Measurements from ENCODE around the gene ALKAL2. TPM values are rescaled to one million over a fixed set of nuclear protein-coding genes. Genes with fewer than 3 reads are reported as not detected.

ALKAL2 gene
- total and polyA plus RNA-seq, 9 of the 15 experiments (the other 6 are each of a cell fraction or from before 2014, with no cell fraction given) = not detected

- 0 out of 2 replicates have a peak, but pooled peaks have one; percentile 25 for TF ChIP-seq POLR2G (IDR thresholded peaks at IDR 0.05; ENCODE audit: low read depth, low read length)
- no peak for TF ChIP-seq ZFPM2 (CRISPR knock-in tag; IDR thresholded peaks at IDR 0.05)
- no TSS peak for BruUV-seq (replicated peaks)
- Histone ChIP-seq H3K4me3 (no peak overlapping the region), H2AFZ (ENCODE audit: low read depth, low read length) (no peak overlapping the region), H3K9me1 (ENCODE audit: control insufficient read depth, insufficient read depth, low read length) (no peaks in the 10 kb centered on the region), H3K9me3 (replicated peaks; ENCODE audit: control insufficient read depth, insufficient read depth, low read depth, low read length) (no peaks in the 10 kb centered on the region; the same call in 1 of the 2 replicates), H3K9ac (ENCODE audit: insufficient read depth in 1 of 2, low read depth in 2 of 2, low read length in 2 of 2) (no peak overlapping the region), H3K4me1 (replicated peaks in 1 of 2; ENCODE audit: control insufficient read depth in 2 of 2, insufficient read depth in 2 of 2, low read length in 2 of 2) (no peaks in the 10 kb centered on the region), H3K36me3 (ENCODE audit: control insufficient read depth, insufficient read depth, low read length) (peaks cover 60% of the 10 kb centered on the region), H3K27ac (ENCODE audit: extremely low read depth, low read depth, low read length) (no peak overlapping the region), H3K4me2 (ENCODE audit: insufficient read depth, low read length) (no peak overlapping the region), H4K20me1 (replicated peaks; ENCODE audit: control insufficient read depth, insufficient read depth, low read length) (no peaks in the 10 kb centered on the region; the same call in 1 of the 2 replicates), H3K79me2 (ENCODE audit: control insufficient read depth, insufficient read depth, low read length) (peaks cover 1% of the 10 kb centered on the region; the same call in 1 of the 3 replicates), H3K27me3 (ENCODE audit: control insufficient read depth in 2 of 2, insufficient read depth in 2 of 2, low read length in 2 of 2) (no peaks in the 10 kb centered on the region)
- ChIA-PET CTCF (ENCODE audit: low intra/inter-chr PET ratio) (no interaction called here), POLR2A (interaction anchor here (0.8 to 1.8 kb wide), 2 partner anchors 9 to 12 kb away, joined by 3 to 8 read pairs; no protein-coding TSS in a partner anchor)
- in situ Hi-C loops (cut with MboI) = no loop called here
- DNase-seq (ENCODE audit: extremely low read depth in 1 of 4, low spot score in 3 of 4) (no peak), ATAC-seq (no peak; the same call in 2 of the 3 replicates), FAIRE-seq (no peak)
- WGBS (ENCODE audit: insufficient coverage, low coverage, missing lambda C conversion rate) = 92% methylated on average over 9 of the region's 9 CpGs
- intact Hi-C loops (cut with micrococcal nuclease) = no loop called here
Observed at GRCh38 chr2:281381-281780, 6.5 kb downstream of the ALKAL2 start.

- Histone ChIP-seq H4K20me1 (replicated peaks; ENCODE audit: control insufficient read depth, insufficient read depth, low read length) (no peaks in the 10 kb centered on the region; the same call in 1 of the 2 replicates), H3K36me3 (ENCODE audit: control insufficient read depth, insufficient read depth, low read length) (peaks cover 67% of the 10 kb centered on the region), H3K4me3 (no peak overlapping the region), H3K9me3 (replicated peaks; ENCODE audit: control insufficient read depth, insufficient read depth, low read depth, low read length) (no peaks in the 10 kb centered on the region; the same call in 1 of the 2 replicates), H3K9me1 (ENCODE audit: control insufficient read depth, insufficient read depth, low read length) (no peaks in the 10 kb centered on the region), H3K79me2 (ENCODE audit: control insufficient read depth, insufficient read depth, low read length) (peaks cover 8% of the 10 kb centered on the region; the same call in 2 of the 3 replicates), H3K4me1 (replicated peaks in 1 of 2; ENCODE audit: control insufficient read depth in 2 of 2, insufficient read depth in 2 of 2, low read length in 2 of 2) (no peaks in the 10 kb centered on the region), H2AFZ (ENCODE audit: low read depth, low read length) (no peak overlapping the region), H3K27ac (ENCODE audit: extremely low read depth, low read depth, low read length) (no peak overlapping the region), H3K4me2 (ENCODE audit: insufficient read depth, low read length) (no peak overlapping the region), H3K27me3 (ENCODE audit: control insufficient read depth in 2 of 2, insufficient read depth in 2 of 2, low read length in 2 of 2) (no peaks in the 10 kb centered on the region), H3K9ac (ENCODE audit: insufficient read depth in 1 of 2, low read depth in 2 of 2, low read length in 2 of 2) (no peak overlapping the region)
- FAIRE-seq (no peak), ATAC-seq (peak; percentile 57; the same call in 2 of the 3 replicates), DNase-seq (ENCODE audit: extremely low read depth in 1 of 4, low spot score in 3 of 4) (no peak)
- CTCF ChIA-PET (ENCODE audit: low intra/inter-chr PET ratio) = no interaction called here
- in situ Hi-C loops (cut with MboI) (no loop called here), intact Hi-C loops (cut with micrococcal nuclease) (no loop called here)
- POLR2A ChIA-PET = interaction anchor here (0.6 to 1.8 kb wide), 2 partner anchors 9 to 266 kb away, joined by 3 to 8 read pairs; no protein-coding TSS in a partner anchor
- BruUV-seq (replicated peaks) = no TSS peak
- WGBS (ENCODE audit: insufficient coverage, low coverage, missing lambda C conversion rate) = 78% methylated on average over 7 of the region's 7 CpGs
- TF ChIP-seq NKRF (IDR thresholded peaks at IDR 0.05; ENCODE audit: borderline replicate concordance) (no peak), PRMT5 (CRISPR knock-in tag; IDR thresholded peaks at IDR 0.05) (no peak), SNIP1 (IDR thresholded peaks at IDR 0.05; ENCODE audit: low read depth) (no peak)
Observed at GRCh38 chr2:280650-281110, 7.2 kb downstream of the ALKAL2 start.
